Peyer's patch (tissue), 4 donors: Measurements from ENCODE around the gene BIRC7. TPM values are rescaled to one million over a fixed set of nuclear protein-coding genes. Genes with fewer than 3 reads are reported as not detected.

Experiments
- DNase-seq, 3 donors: peaks; one replicate each; pipeline ENCODE4 v3.0.0-alpha.2; 2017 to 2019
- H3K27ac ChIP-seq, 4 donors: fragments of 200-600 bp; sonication (generic); one replicate each; pipeline ENCODE4 v1.5.1; 2016 to 2019
- H3K27me3 ChIP-seq, 2 donors: fragments of 200-600 bp; sonication (generic); one replicate each; pipeline ENCODE4 v1.5.1; 2019
- H3K36me3 ChIP-seq, 3 donors: fragments of 200-600 bp; sonication (generic); one replicate each; pipeline ENCODE4 v1.5.1; 2016 to 2019
- H3K4me1 ChIP-seq, 4 donors: fragments of 200-600 bp; sonication (generic); one replicate each; pipeline ENCODE4 v1.5.1; 2016 to 2019
- H3K4me3 ChIP-seq, 4 donors: fragments of 200-600 bp; sonication (generic); 1 replicate in 3 of 4; 2 replicates in 1 of 4; pipeline ENCODE4 v1.5.1; 2016 to 2019; ENCODE audit warnings: mild to moderate bottlenecking in 1 of 4
- H3K9me3 ChIP-seq, 4 donors: fragments of 200-600 bp; sonication (generic); one replicate each; pipeline ENCODE4 v1.5.1; 2016 to 2019; ENCODE audit warnings: mild to moderate bottlenecking in 1 of 4
- CTCF ChIP-seq, 6 experiments: fragments of 450-650 bp in 4 of 6; fragments of 200-600 bp in 2 of 6; sonication (generic) in 1 of 6; IDR thresholded peaks; one replicate each; pipeline ENCODE4 v1.5.1; 2017 to 2019; ENCODE audit warnings: antibody characterized with exemption in 6 of 6, mild to moderate bottlenecking in 3 of 6, moderate library complexity in 1 of 6
- POLR2A ChIP-seq, 2 donors: fragments of 450-650 bp; IDR thresholded peaks; one replicate each; pipeline ENCODE4 v1.5.1; 2017; ENCODE audit warnings: antibody characterized with exemption in 2 of 2, mild to moderate bottlenecking in 2 of 2, moderate library complexity in 2 of 2
- total RNA-seq, 4 donors: library from RNA; depleted of rRNA; stranded (reverse); fragments of >200 nt; gene quantifications; one replicate each; pipeline ENCODE4 v1.1.0, GENCODE V29; 2016

Gene BIRC7
- not detected for total RNA-seq

- no peaks in the 10 kb centered on the region for H3K9me3 ChIP-seq
- H3K27ac ChIP-seq = no peak within 1 kb of the TSS
- H3K4me1 ChIP-seq = no peaks in the 10 kb centered on the region
- H3K4me3 ChIP-seq = no peak within 1 kb of the TSS
- TF ChIP-seq CTCF (IDR thresholded peaks at IDR 0.05) (no peak), POLR2A (IDR thresholded peaks at IDR 0.05) (no peak)
- no peak for DNase-seq
- H3K36me3 ChIP-seq = no peaks in the 10 kb centered on the region
- no peaks in the 10 kb centered on the region for H3K27me3 ChIP-seq
These were observed at the start of gene BIRC7 for GRCh38 chr20:63235399-63235983. Gene BIRC7, plus strand, starts transcription at chr20:63235905. Its CDS starts 192 bp downstream, at chr20:63236097.

GRCh38 chr20:63186084-63186483 is 49.6 kb upstream of the BIRC7 start:
- H3K9me3 ChIP-seq = no peaks in the 10 kb centered on the region
- DNase-seq = no peak
- no peaks in the 10 kb centered on the region for H3K36me3 ChIP-seq
- TF ChIP-seq CTCF (IDR thresholded peaks at IDR 0.05) = no peak
- no peak for TF ChIP-seq POLR2A (IDR thresholded peaks at IDR 0.05)
- peaks cover 0 to 1% (median 0%) of the 10 kb centered on the region in 4 donors for H3K4me1 ChIP-seq
- H3K27me3 ChIP-seq = no peaks in the 10 kb centered on the region
- no peak overlapping the region for H3K4me3 ChIP-seq
- no peak overlapping the region for H3K27ac ChIP-seq

- H3K27me3 ChIP-seq = no peaks in the 10 kb centered on the region
- TF ChIP-seq POLR2A (IDR thresholded peaks at IDR 0.05) (no peak), CTCF (IDR thresholded peaks at IDR 0.05) (peak in 1 of 6 experiments; percentile 10)
- H3K4me3 ChIP-seq = no peak overlapping the region
- no peak overlapping the region for H3K27ac ChIP-seq
- DNase-seq = no peak
- H3K36me3 ChIP-seq = no peaks in the 10 kb centered on the region
- H3K9me3 ChIP-seq = no peaks in the 10 kb centered on the region
- peaks cover 0 to 3% (median 0%) of the 10 kb centered on the region in 4 donors for H3K4me1 ChIP-seq
These were observed 49.0 kb upstream of the BIRC7 start for GRCh38 chr20:63186528-63187316.

- H3K27ac ChIP-seq = no peak overlapping the region
These were observed 48.2 kb upstream of the BIRC7 start for GRCh38 chr20:63187338-63188158.

GRCh38 chr20:63188159-63188442 is 47.6 kb upstream of the BIRC7 start:
- H3K9me3 ChIP-seq = no peaks in the 10 kb centered on the region
- no peaks in the 10 kb centered on the region for H3K27me3 ChIP-seq
- DNase-seq = no peak
- H3K36me3 ChIP-seq = no peaks in the 10 kb centered on the region
- TF ChIP-seq POLR2A (IDR thresholded peaks at IDR 0.05) = no peak
- no peak for TF ChIP-seq CTCF (IDR thresholded peaks at IDR 0.05)
- no peak overlapping the region for H3K27ac ChIP-seq
- peaks cover 0 to 3% (median 0%) of the 10 kb centered on the region in 4 donors for H3K4me1 ChIP-seq
- H3K4me3 ChIP-seq = no peak overlapping the region

More at GRCh38 chr20:63187338-63188158, 48.2 kb upstream of the BIRC7 start:
- no peak for TF ChIP-seq POLR2A (IDR thresholded peaks at IDR 0.05)
- no peak for TF ChIP-seq CTCF (IDR thresholded peaks at IDR 0.05)
- Histone ChIP-seq H3K9me3 (no peaks in the 10 kb centered on the region), H3K4me1 (peaks cover 0 to 3% (median 0%) of the 10 kb centered on the region in 4 donors), H3K4me3 (no peak overlapping the region), H3K36me3 (no peaks in the 10 kb centered on the region), H3K27me3 (no peaks in the 10 kb centered on the region)
- DNase-seq = no peak
